Suprapubic skin (tissue), 4 donors: ENCODE measurements around the gene PYGO2. TPM values are rescaled to one million over a fixed set of nuclear protein-coding genes. Genes with fewer than 3 reads are reported as not detected.
"Not testable (repeated sequence)": the region's sequence is repeated elsewhere in the genome, so short reads cannot be mapped to it uniquely, and the experiment has no call there.

ENCODE experiments used
- DNase-seq, 2 donors: peaks; one replicate each; pipeline ENCODE4 v3.0.0-alpha.2; 2019; ENCODE audit warnings: low spot score in 2 of 2
- H3K27ac ChIP-seq: fragments of 200-600 bp; sonication (generic); one replicate; pipeline ENCODE4 v1.5.1; 2019
- H3K27me3 ChIP-seq: fragments of 200-600 bp; sonication (generic); one replicate; pipeline ENCODE4 v1.5.1; 2019
- H3K36me3 ChIP-seq: fragments of 200-600 bp; sonication (generic); one replicate; pipeline ENCODE4 v1.5.1; 2019
- H3K4me1 ChIP-seq: fragments of 200-600 bp; sonication (generic); one replicate; pipeline ENCODE4 v1.5.1; 2019
- H3K4me3 ChIP-seq: fragments of 200-600 bp; sonication (generic); one replicate; pipeline ENCODE4 v1.5.1; 2019; ENCODE audit warnings: mild to moderate bottlenecking
- H3K9me3 ChIP-seq: fragments of 200-600 bp; sonication (generic); one replicate; pipeline ENCODE4 v1.5.1; 2019
- CTCF ChIP-seq, 2 donors: fragments of 200-600 bp in 1 of 2; fragments of 450-650 bp in 1 of 2; sonication (generic) in 1 of 2; IDR thresholded peaks; one replicate each; pipeline ENCODE4 v1.5.1; 2016 to 2019; ENCODE audit warnings: antibody characterized with exemption in 2 of 2, mild to moderate bottlenecking in 1 of 2, moderate library complexity in 1 of 2
- EP300 ChIP-seq: sonication (generic); formaldehyde crosslinking; IDR thresholded peaks from one replicate; pipeline ENCODE4 v1.6.1; 2017; ENCODE audit warnings: antibody characterized with exemption
- POLR2A ChIP-seq, 2 donors: fragments of 450-650 bp; IDR thresholded peaks; one replicate each; pipeline ENCODE4 v1.6.1; 2017; ENCODE audit warnings: antibody characterized with exemption in 2 of 2, mild to moderate bottlenecking in 2 of 2, moderate library complexity in 2 of 2
- POLR2AphosphoS5 ChIP-seq, 3 donors: sonication (generic); formaldehyde crosslinking; IDR thresholded peaks; one replicate each; pipeline ENCODE4 v1.6.1; 2017; ENCODE audit warnings: antibody characterized with exemption in 3 of 3
- WGBS: methylation state at CpG from one replicate; pipeline ENCODE4 v1.1.5; 2018; 5-methylcytosine and 5-hydroxymethylcytosine counted together
- total RNA-seq, 4 donors: library from RNA; depleted of rRNA; stranded (reverse); fragments of >200 nt; gene quantifications; one replicate each; pipeline ENCODE4 v1.1.0, GENCODE V29; 2016

PYGO2 gene
- total RNA-seq, 4 donors from 2014 or later: 34.2 to 46.7 (median 35.3) TPM

DNA sequence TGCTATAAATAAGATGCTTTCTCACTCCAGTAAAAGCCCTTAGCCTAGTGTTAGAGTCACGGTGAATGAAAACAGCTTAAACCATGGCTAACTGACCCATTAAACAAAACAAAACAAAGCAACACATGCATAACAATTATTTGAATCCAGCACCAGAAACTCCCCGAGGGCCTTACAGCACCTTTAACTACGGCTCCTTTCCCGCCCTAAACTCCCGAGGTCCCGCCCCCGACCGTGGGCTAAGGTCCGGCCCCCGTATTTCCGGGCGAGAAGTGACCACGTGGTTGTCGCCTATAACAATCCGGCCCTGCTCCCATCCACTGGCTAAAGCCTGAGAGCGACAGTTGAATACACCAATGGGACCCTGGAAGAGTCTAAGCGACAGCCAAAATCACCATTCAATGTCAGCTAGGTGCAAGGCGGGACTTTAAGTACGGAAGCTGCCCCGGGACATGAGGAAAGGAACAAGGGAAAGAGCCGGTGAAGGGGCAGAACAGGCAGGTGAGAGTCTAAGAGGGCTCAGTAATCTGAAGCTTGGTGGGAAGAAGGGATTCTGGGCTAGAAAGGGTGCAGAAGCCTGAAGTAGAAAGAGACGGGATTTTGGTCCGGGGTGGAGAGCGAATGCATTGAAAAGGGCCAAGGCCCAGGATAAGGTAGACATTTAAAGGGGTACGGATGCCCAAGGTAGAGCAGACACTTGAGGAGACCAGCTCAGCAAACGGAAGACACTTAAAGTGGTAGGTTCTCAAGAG lies 21.5 kb upstream of the PYGO2 start, which contains the start of gene FLAD1:
TSS of gene FLAD1 (plus strand) at position 448 of the 752 bp plus-strand sequence. CDS start 351 bp downstream, outside the sequence.
- H3K27ac ChIP-seq: peak within 1 kb of the TSS; percentile 86
- peaks cover 26% of the 10 kb centered on the region for H3K4me1 ChIP-seq
- no peaks in the 10 kb centered on the region for H3K27me3 ChIP-seq
- TF ChIP-seq POLR2AphosphoS5 (IDR thresholded peaks at IDR 0.05) (peak in 2 of 3 donors; percentile 68 to 71), EP300 (no peak)
- peak within 1 kb of the TSS; percentile 77 for H3K4me3 ChIP-seq
- WGBS: under 1% methylated on average over 26 of the region's 26 CpGs
- H3K9me3 ChIP-seq: no peaks in the 10 kb centered on the region
- peaks cover 14% of the 10 kb centered on the region for H3K36me3 ChIP-seq
- DNase-seq: peak; percentile 96 to 98

GRCh38 chr1:154982341-154982740 lies 20.8 kb upstream of the PYGO2 start:
- H3K27me3 ChIP-seq: no peaks in the 10 kb centered on the region
- 67% methylated on average over 6 of the region's 6 CpGs for WGBS
- H3K4me1 ChIP-seq: peaks cover 29% of the 10 kb centered on the region
- no peak for TF ChIP-seq CTCF (IDR thresholded peaks at IDR 0.05)
- no peak for TF ChIP-seq POLR2AphosphoS5 (IDR thresholded peaks at IDR 0.05)
- TF ChIP-seq POLR2A (IDR thresholded peaks at IDR 0.05): no peak
- no peak for TF ChIP-seq EP300
- no peak overlapping the region for H3K27ac ChIP-seq
- no peak for DNase-seq
- H3K4me3 ChIP-seq: peak overlapping the region; percentile 77
- no peaks in the 10 kb centered on the region for H3K9me3 ChIP-seq
- peaks cover 6% of the 10 kb centered on the region for H3K36me3 ChIP-seq

- no peak overlapping the region for H3K4me3 ChIP-seq
- no peak for TF ChIP-seq EP300
- no peak for TF ChIP-seq CTCF (IDR thresholded peaks at IDR 0.05)
- TF ChIP-seq POLR2AphosphoS5 (IDR thresholded peaks at IDR 0.05): no peak
- no peak for TF ChIP-seq POLR2A (IDR thresholded peaks at IDR 0.05)
- DNase-seq: no peak
- 91% methylated on average over 3 of the region's 3 CpGs for WGBS
- peaks cover 37% of the 10 kb centered on the region for H3K4me1 ChIP-seq
- no peaks in the 10 kb centered on the region for H3K27me3 ChIP-seq
- no peak overlapping the region for H3K27ac ChIP-seq
- H3K36me3 ChIP-seq: no peaks in the 10 kb centered on the region
- no peaks in the 10 kb centered on the region for H3K9me3 ChIP-seq
Measured at GRCh38 chr1:154978360-154978759, 16.8 kb upstream of the PYGO2 start.

GRCh38 chr1:154977762-154978161 lies 16.2 kb upstream of the PYGO2 start:
- H3K4me3 ChIP-seq, H3K36me3 ChIP-seq, H3K9me3 ChIP-seq, H3K27me3 ChIP-seq, DNase-seq, H3K27ac ChIP-seq: not testable (repeated sequence)
- 72% methylated on average over 3 of the region's 3 CpGs for WGBS
- H3K4me1 ChIP-seq: peaks cover 42% of the 10 kb centered on the region

DNA sequence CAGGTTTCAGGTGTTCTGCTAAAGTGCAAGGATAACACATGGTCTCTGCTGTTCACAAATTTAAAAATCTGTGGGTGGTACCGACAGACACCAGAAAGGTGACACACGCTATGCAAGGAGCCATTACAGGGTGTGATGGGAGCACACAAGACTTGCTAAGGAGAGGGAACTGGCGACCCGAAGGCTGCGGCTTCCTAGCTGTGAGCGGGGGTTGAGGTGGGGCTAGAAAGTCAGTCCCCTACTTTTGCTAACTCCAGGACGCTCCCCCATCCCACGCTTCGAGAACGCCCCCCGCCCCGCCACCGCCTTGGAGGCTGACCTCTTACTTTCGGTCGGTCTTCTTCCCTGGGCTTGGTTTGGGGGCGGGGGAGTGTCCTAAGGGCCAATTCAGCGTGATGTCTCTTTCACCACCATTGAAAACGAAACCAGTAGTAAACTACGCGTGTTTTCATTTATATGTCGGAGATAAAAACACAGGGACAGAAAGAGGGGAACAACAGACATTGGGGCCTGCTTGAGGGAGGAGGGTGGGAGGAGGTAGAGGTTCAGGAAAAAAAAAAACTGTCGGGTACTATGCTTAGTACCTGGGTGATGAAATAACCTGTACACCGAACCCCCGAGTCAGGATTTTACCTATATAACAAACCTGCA lies 14.0 kb upstream of the PYGO2 start:
- peaks cover 58% of the 10 kb centered on the region for H3K4me1 ChIP-seq
- H3K4me3 ChIP-seq: peak overlapping the region; percentile 73
- peak overlapping the region; percentile 97 for H3K27ac ChIP-seq
- no peaks in the 10 kb centered on the region for H3K27me3 ChIP-seq
- H3K9me3 ChIP-seq: no peaks in the 10 kb centered on the region
- peak; percentile 86 to 88 for DNase-seq
- no peak for TF ChIP-seq EP300
- TF ChIP-seq CTCF (IDR thresholded peaks at IDR 0.05): no peak
- no peak for TF ChIP-seq POLR2A (IDR thresholded peaks at IDR 0.05)
- TF ChIP-seq POLR2AphosphoS5 (IDR thresholded peaks at IDR 0.05): no peak
- H3K36me3 ChIP-seq: no peaks in the 10 kb centered on the region
- WGBS: under 1% methylated on average over 24 of the region's 24 CpGs

GRCh38 chr1:154974808-154975408 lies 13.3 kb upstream of the PYGO2 start:
- under 1% methylated on average over 30 of the region's 30 CpGs for WGBS
- H3K27me3 ChIP-seq: no peaks in the 10 kb centered on the region
- H3K9me3 ChIP-seq: no peaks in the 10 kb centered on the region
- no peaks in the 10 kb centered on the region for H3K36me3 ChIP-seq
- peak overlapping the region; percentile 73 for H3K4me3 ChIP-seq
- H3K4me1 ChIP-seq: peaks cover 64% of the 10 kb centered on the region
- TF ChIP-seq CTCF (IDR thresholded peaks at IDR 0.05) (no peak), EP300 (no peak), POLR2A (IDR thresholded peaks at IDR 0.05) (no peak), POLR2AphosphoS5 (IDR thresholded peaks at IDR 0.05) (peak in 2 of 3 donors; percentile 3 to 6)
- peak overlapping the region; percentile 97 for H3K27ac ChIP-seq
- peak; percentile 98 for DNase-seq
